BLaER1 treated with 17β-estradiol and CSF1 and Interleukin-3, amounts not matched to agents 10 nM and 100 nM (cell line): ENCODE results near the gene TMEM117.
"Not testable (repeated sequence)": the region's sequence is repeated elsewhere in the genome, so short reads cannot be mapped to it uniquely, and the experiment has no call there.

ENCODE experiments used
- H3K27ac ChIP-seq, 11 experiments: shearing (Covaris generic); formaldehyde crosslinking; 2 replicates each; pipeline ENCODE4 v1.8.1; 2022
- H3K27me3 ChIP-seq, 11 experiments: shearing (Covaris generic); formaldehyde crosslinking; 2 replicates each; pipeline ENCODE4 v1.8.1; 2022
- H3K36me3 ChIP-seq, 11 experiments: shearing (Covaris generic); formaldehyde crosslinking; 2 replicates each; pipeline ENCODE4 v1.8.1; 2022
- H3K4me1 ChIP-seq, 10 experiments: shearing (Covaris generic); formaldehyde crosslinking; 2 replicates each; pipeline ENCODE4 v1.8.1; 2022
- H3K4me2 ChIP-seq, 11 experiments: shearing (Covaris generic); formaldehyde crosslinking; 2 replicates each; pipeline ENCODE4 v1.8.1; 2022
- H3K4me3 ChIP-seq, 10 experiments: shearing (Covaris generic); formaldehyde crosslinking; 2 replicates each; pipeline ENCODE4 v1.8.1; 2022
- H3K9ac ChIP-seq, 11 experiments: shearing (Covaris generic); formaldehyde crosslinking; 2 replicates each; pipeline ENCODE4 v1.8.1; 2022
- H3K9me3 ChIP-seq, 11 experiments: shearing (Covaris generic); formaldehyde crosslinking; replicated peaks in 1 of 11; 2 replicates each; pipeline ENCODE4 v1.8.1; 2022
- H4K20me1 ChIP-seq, 11 experiments: shearing (Covaris generic); formaldehyde crosslinking; 2 replicates each; pipeline ENCODE4 v1.8.1; 2022
- Cebpa-rat ChIP-seq, 11 experiments: shearing (Covaris generic); IDR thresholded peaks; 2 replicates each; pipeline ENCODE4 v1.8.1; 2022

TMEM117 gene

DNA sequence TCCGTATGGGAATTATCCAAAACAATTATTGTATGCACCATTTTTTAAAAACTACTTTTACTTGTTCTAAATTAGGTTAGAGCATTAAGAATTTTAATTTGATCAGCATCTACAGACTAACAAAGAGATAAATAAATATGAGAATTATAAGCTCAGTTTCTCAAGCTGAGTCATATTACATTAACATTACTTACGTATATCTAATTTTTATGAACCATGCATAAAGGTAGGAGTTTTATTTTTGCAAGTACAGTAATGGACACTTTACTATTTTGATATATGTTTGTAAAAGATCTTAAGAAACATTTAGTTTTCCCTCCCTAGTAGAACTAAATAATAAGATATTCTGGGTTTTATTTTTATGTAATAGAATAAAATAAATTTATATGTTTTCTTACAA is 410.1 kb downstream of the TMEM117 start:
- H4K20me1 ChIP-seq, result no peaks in the 10 kb centered on the region
- no peak overlapping the region for H3K9ac ChIP-seq
- H3K4me1 ChIP-seq, result no peaks in the 10 kb centered on the region
- TF ChIP-seq Cebpa-rat (IDR thresholded peaks at IDR 0.05), result no peak
- no peak overlapping the region for H3K27ac ChIP-seq
- no peak overlapping the region for H3K4me3 ChIP-seq
- H3K27me3 ChIP-seq, result no peaks in the 10 kb centered on the region
- H3K4me2 ChIP-seq, result no peak overlapping the region
- no peaks in the 10 kb centered on the region; a peak in 2 of 22 replicates for H3K36me3 ChIP-seq
- H3K9me3 ChIP-seq, result peaks cover 0 to 12% (median 0%) of the 10 kb centered on the region in 11 experiments; a peak in 2 of 22 replicates

DNA sequence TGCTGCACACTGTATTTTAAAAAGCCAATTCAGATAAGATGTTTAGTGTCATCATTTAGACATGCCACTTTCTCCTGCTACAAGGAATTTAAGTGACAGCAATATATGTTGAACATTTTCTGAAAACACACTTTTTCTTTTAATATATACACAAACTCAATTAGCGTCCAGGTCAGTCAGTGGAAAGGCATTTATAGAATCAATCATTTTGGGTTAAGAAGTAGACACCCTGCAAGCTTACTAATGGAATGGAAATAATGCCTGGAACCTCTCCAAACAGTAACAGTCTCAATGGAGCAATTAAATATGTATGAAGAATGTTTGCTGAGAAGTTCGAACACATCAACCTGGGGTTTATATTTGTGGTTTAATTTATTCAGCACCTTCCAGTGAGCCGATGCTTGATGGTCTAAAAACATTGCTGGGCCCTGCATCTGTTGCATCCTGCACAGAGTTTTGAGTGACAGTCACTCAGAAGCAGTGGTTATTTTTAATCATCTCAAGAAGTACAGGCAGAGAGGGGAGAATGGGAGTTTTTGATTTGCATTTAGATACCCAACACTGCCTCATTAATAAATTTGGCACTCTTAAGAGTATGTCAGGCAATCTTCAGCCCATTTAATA is 410.7 kb downstream of the TMEM117 start:
- peaks cover 0 to 12% (median 0%) of the 10 kb centered on the region in 11 experiments; a peak in 2 of 22 replicates for H3K9me3 ChIP-seq
- no peak for TF ChIP-seq Cebpa-rat (IDR thresholded peaks at IDR 0.05)
- no peaks in the 10 kb centered on the region for H4K20me1 ChIP-seq
- H3K36me3 ChIP-seq, result no peaks in the 10 kb centered on the region; a peak in 2 of 22 replicates
- no peak overlapping the region for H3K4me3 ChIP-seq
- no peak overlapping the region for H3K9ac ChIP-seq
- no peaks in the 10 kb centered on the region for H3K4me1 ChIP-seq
- H3K4me2 ChIP-seq, result no peak overlapping the region
- H3K27me3 ChIP-seq, result no peaks in the 10 kb centered on the region
- no peak overlapping the region for H3K27ac ChIP-seq

DNA sequence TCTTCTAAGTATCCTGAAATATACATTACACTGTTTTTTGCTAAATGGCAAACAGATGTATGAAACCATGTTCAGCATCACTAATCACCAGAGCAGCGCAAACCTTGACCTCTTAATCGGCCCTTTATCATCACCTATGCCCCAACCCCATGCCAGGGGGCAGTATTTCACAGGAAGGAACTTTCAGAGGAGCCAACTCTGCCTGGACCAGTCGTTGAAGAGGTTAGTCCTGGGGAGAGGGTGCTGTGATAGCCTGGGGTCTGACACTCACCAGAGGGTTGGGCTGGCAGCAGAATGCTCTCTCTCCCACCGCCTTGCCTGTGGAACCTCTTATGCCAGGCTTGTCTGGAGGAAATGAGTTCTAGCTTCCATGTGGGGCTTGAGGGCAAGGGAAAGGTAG is 411.7 kb downstream of the TMEM117 start:
- Histone ChIP-seq H3K4me3 (no peak overlapping the region), H3K27ac (no peak overlapping the region), H4K20me1 (no peaks in the 10 kb centered on the region), H3K9me3 (peaks cover 0 to 12% (median 0%) of the 10 kb centered on the region in 11 experiments; a peak in 2 of 22 replicates), H3K36me3 (no peaks in the 10 kb centered on the region; a peak in 2 of 22 replicates), H3K4me2 (no peak overlapping the region), H3K9ac (no peak overlapping the region), H3K27me3 (no peaks in the 10 kb centered on the region), H3K4me1 (no peaks in the 10 kb centered on the region)
- TF ChIP-seq Cebpa-rat (IDR thresholded peaks at IDR 0.05), result no peak

DNA sequence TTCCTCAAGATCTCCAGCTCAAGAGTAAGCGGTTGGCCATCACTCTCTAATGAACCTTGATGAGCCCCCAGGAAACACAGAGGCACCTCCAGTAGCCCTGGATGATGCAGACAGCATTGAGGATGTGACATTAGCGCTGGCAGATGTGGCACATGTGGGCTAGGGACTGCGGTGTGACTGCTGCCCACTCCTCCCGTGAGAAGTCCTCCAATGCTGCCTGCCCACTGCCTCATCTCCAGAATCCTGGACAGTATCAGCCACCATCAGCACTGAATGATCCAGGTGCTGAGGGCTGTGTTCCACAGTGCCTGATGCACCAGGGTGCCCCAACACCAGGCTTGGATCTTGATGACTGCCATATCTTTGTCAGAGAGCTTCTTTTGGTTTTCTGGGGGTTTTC is 412.6 kb downstream of the TMEM117 start:
- TF ChIP-seq Cebpa-rat (IDR thresholded peaks at IDR 0.05), result no peak

DNA sequence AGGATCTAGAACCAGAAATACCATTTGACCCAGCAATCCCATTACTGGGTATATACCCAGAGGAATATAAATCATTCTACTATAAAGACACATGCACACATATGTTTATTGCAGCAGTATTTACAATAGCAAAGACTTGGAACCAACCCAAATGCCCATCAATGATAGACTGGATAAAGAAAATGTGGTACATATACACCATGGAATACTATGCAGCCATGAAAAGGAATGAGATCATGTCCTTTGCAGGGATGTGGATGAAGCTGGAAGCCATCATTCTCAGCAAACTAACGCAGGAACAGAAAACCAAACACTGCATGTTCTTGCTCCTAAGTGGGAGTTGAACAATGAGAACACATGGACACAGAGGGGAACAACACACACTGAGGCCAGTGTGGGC is 414.6 kb downstream of the TMEM117 start:
- not testable (repeated sequence) for H3K27ac ChIP-seq, H3K27me3 ChIP-seq, H4K20me1 ChIP-seq, H3K36me3 ChIP-seq, H3K4me3 ChIP-seq, H3K4me1 ChIP-seq, H3K9ac ChIP-seq, H3K4me2 ChIP-seq
- peaks cover 0 to 12% (median 0%) of the 10 kb centered on the region in 11 experiments; a peak in 2 of 22 replicates for H3K9me3 ChIP-seq

More for the DNA sequence above, 412.6 kb downstream of the TMEM117 start:
- H4K20me1 ChIP-seq, result no peaks in the 10 kb centered on the region
- H3K4me1 ChIP-seq, result no peaks in the 10 kb centered on the region
- peaks cover 0 to 12% (median 0%) of the 10 kb centered on the region in 11 experiments; a peak in 2 of 22 replicates for H3K9me3 ChIP-seq
- no peak overlapping the region for H3K4me2 ChIP-seq
- no peak overlapping the region for H3K4me3 ChIP-seq
- no peak overlapping the region for H3K9ac ChIP-seq
- H3K27me3 ChIP-seq, result no peaks in the 10 kb centered on the region
- H3K36me3 ChIP-seq, result no peaks in the 10 kb centered on the region; a peak in 2 of 22 replicates
- H3K27ac ChIP-seq, result no peak overlapping the region

DNA sequence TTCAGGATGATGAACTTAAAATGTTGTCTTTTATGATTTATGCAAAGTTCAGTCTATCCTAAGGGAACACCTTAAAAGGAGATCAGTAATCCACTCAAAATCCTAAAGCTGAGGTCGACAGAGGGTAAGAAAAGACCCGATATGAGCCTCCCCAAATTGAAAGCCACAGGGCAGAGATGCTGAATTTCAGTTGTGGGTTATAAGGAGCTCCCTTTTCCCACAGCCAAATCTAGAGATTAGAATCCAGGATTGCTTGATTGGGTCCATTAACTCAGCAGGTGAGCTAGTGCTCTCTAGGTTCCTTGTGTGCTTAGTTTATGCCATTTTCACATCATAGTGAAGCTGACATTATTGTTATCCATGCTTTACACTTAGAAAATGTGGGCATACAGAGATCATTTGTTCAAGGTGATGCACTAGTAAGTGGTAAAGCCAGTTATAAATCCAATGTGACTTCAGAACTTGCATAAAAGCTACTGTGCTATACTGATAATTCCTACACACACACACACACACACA is 417.5 kb downstream of the TMEM117 start:
- Histone ChIP-seq H3K9me3 (peaks cover 0 to 7% (median 0%) of the 10 kb centered on the region in 11 experiments; a peak in 2 of 22 replicates), H3K4me3 (no peak overlapping the region), H3K4me2 (no peak overlapping the region), H3K9ac (no peak overlapping the region), H3K27ac (no peak overlapping the region), H3K4me1 (no peaks in the 10 kb centered on the region), H3K27me3 (no peaks in the 10 kb centered on the region), H4K20me1 (no peaks in the 10 kb centered on the region), H3K36me3 (no peaks in the 10 kb centered on the region; a peak in 2 of 22 replicates)
- TF ChIP-seq Cebpa-rat (IDR thresholded peaks at IDR 0.05), result no peak

DNA sequence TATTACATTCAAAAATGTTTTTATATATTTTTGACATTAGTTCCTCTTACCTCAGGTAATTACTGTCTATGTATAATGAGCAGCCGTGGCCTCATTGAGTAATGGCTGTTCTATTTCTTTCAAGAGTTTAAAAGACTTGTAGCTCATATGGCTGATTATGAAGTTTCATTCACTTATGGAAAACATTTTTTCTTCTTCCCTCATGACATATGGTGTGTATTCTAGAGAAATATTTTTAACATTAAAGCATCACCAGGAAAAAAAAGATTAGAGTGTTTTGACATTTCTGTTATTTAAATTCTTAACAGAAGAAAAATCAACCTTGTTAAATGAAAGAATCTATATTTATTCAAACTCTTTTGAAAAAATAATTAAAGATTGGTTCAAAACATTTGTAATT is 422.4 kb downstream of the TMEM117 start:
- no peak for TF ChIP-seq Cebpa-rat (IDR thresholded peaks at IDR 0.05)
- Histone ChIP-seq H3K9me3 (no peaks in the 10 kb centered on the region), H4K20me1 (no peaks in the 10 kb centered on the region), H3K36me3 (no peaks in the 10 kb centered on the region), H3K4me2 (no peak overlapping the region), H3K4me3 (no peak overlapping the region), H3K4me1 (no peaks in the 10 kb centered on the region), H3K27ac (no peak overlapping the region), H3K9ac (no peak overlapping the region), H3K27me3 (no peaks in the 10 kb centered on the region)

DNA sequence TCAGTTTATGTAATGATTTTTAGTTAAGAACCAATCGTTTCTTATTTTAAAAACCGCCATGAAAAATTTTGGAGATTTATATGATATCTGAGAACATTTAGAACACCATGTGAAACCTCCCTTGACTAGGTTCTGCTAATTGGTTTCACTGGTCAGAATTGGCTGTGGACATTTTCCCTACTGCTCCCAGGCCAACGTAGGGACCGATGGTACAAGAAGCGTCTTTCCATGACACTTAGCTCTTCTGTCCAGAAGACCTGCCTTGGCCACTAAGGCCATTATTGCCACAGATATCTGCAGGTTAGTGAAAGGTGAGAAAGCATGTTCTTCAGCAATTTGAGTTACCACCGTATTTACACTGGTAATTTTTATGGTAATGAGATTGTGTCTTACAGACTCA is 424.0 kb downstream of the TMEM117 start:
- H3K4me3 ChIP-seq, result no peak overlapping the region
- H3K36me3 ChIP-seq, result no peaks in the 10 kb centered on the region
- H3K9ac ChIP-seq, result no peak overlapping the region
- no peak overlapping the region for H3K4me2 ChIP-seq
- no peaks in the 10 kb centered on the region for H3K4me1 ChIP-seq
- H3K27me3 ChIP-seq, result no peaks in the 10 kb centered on the region
- TF ChIP-seq Cebpa-rat (IDR thresholded peaks at IDR 0.05), result no peak
- H3K27ac ChIP-seq, result no peak overlapping the region
- H3K9me3 ChIP-seq, result no peaks in the 10 kb centered on the region
- no peaks in the 10 kb centered on the region; a peak in 1 of 22 replicates for H4K20me1 ChIP-seq

DNA sequence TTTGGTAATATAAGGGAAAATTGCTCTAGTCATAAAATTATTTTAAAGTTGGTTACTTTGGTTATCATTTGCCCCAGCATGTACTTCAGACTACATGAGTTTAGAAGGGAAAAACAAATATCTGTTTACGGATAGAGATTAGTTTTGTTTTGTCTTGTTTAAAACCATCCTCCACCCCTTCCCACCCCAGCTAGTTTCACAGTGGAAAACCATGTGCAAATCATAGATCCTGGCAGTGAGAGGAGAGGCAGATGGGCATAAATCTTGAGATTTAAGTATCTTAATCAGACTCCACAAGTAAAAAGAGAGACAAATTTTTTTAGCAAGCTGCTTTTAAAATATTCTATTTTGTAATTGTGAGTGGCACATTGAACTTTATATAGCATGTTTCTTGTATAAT is 424.7 kb downstream of the TMEM117 start:
- Histone ChIP-seq H3K36me3 (no peaks in the 10 kb centered on the region), H3K27me3 (no peaks in the 10 kb centered on the region)
- no peak for TF ChIP-seq Cebpa-rat (IDR thresholded peaks at IDR 0.05)

More for the DNA sequence above, 424.7 kb downstream of the TMEM117 start:
- H3K4me3 ChIP-seq, result no peak overlapping the region
- no peak overlapping the region for H3K4me2 ChIP-seq
- H3K9me3 ChIP-seq, result no peaks in the 10 kb centered on the region
- no peak overlapping the region for H3K9ac ChIP-seq
- H4K20me1 ChIP-seq, result no peaks in the 10 kb centered on the region; a peak in 1 of 22 replicates
- no peak overlapping the region for H3K27ac ChIP-seq
- H3K4me1 ChIP-seq, result no peaks in the 10 kb centered on the region
